HEK293T (cell line): ENCODE data around the gene SLC40A1.

Experiments
- CTCF ChIA-PET: fragments of 350-600 bp; formaldehyde crosslinking; extraction: SDS; loops from one replicate; lab custom pipeline; 2021; ENCODE audit warnings: antibody characterized with exemption, inconsistent platforms; lab: Yijun Ruan, JAX
- POLR2A ChIA-PET: fragments of 350-600 bp; formaldehyde crosslinking; extraction: SDS; loops from one replicate; lab custom pipeline; 2020; ENCODE audit warnings: antibody characterized with exemption, inconsistent platforms; lab: Yijun Ruan, JAX
- DNase-seq: peaks from one replicate; pipeline ENCODE4 v3.0.0; 2012; ENCODE audit warnings: mixed read lengths; ENCODE audit errors: extremely low spot score
- ARNT ChIP-seq: fragments of 450-650 bp; IDR thresholded peaks from 2 replicates; pipeline ENCODE4 v1.6.1; 2017; ENCODE audit warnings: mild to moderate bottlenecking
- BHLHE40 ChIP-seq: fragments of 450-650 bp; IDR thresholded peaks from 2 replicates; pipeline ENCODE4 v1.6.1; 2016; ENCODE audit warnings: mild to moderate bottlenecking, moderate library complexity, borderline replicate concordance
- CTBP1 ChIP-seq: fragments of 450-650 bp; IDR thresholded peaks from 2 replicates; pipeline ENCODE4 v1.6.1; 2016; ENCODE audit warnings: borderline replicate concordance
- ELF4 ChIP-seq: fragments of 450-650 bp; IDR thresholded peaks from 2 replicates; pipeline ENCODE4 v1.6.1; 2017; ENCODE audit warnings: antibody characterized with exemption
- FOXA1 ChIP-seq: fragments of 450-650 bp; IDR thresholded peaks from 2 replicates; pipeline ENCODE4 v1.6.1; 2016; ENCODE audit warnings: mild to moderate bottlenecking
- FOXK2 ChIP-seq: fragments of 450-650 bp; IDR thresholded peaks from 2 replicates; pipeline ENCODE4 v1.6.1; 2016; ENCODE audit warnings: mild to moderate bottlenecking
- FOXM1 ChIP-seq: fragments of 450-650 bp; IDR thresholded peaks from 2 replicates; pipeline ENCODE4 v1.6.1; 2017; ENCODE audit warnings: mild to moderate bottlenecking, borderline replicate concordance
- HDGF ChIP-seq: fragments of 450-650 bp; IDR thresholded peaks from 2 replicates; pipeline ENCODE4 v1.6.1; 2017; ENCODE audit warnings: antibody characterized with exemption, borderline replicate concordance
- L3MBTL2 ChIP-seq: fragments of 450-650 bp; conservative IDR thresholded peaks from 2 replicates; pipeline ENCODE4 v1.6.1; 2016; ENCODE audit warnings: mild to moderate bottlenecking
- LEF1 ChIP-seq: fragments of 450-650 bp; IDR thresholded peaks from 2 replicates; pipeline ENCODE4 v1.6.1; 2017; ENCODE audit warnings: mild to moderate bottlenecking, borderline replicate concordance
- NFRKB ChIP-seq: fragments of 450-650 bp; IDR thresholded peaks from 2 replicates; pipeline ENCODE4 v1.6.1; 2016; ENCODE audit warnings: mild to moderate bottlenecking, moderate library complexity
- PKNOX1 ChIP-seq: fragments of 450-650 bp; IDR thresholded peaks from 2 replicates; pipeline ENCODE4 v1.6.1; 2016
- SP1 ChIP-seq: fragments of 450-650 bp; IDR thresholded peaks from 2 replicates; pipeline ENCODE4 v1.6.1; 2017
- SUZ12 ChIP-seq: fragments of 450-650 bp; IDR thresholded peaks from 2 replicates; pipeline ENCODE4 v1.6.1; 2016; ENCODE audit warnings: mild to moderate bottlenecking
- TARDBP ChIP-seq: fragments of 450-650 bp; IDR thresholded peaks from 2 replicates; pipeline ENCODE4 v1.6.1; 2016
- ZNF384 ChIP-seq: fragments of 450-650 bp; IDR thresholded peaks from 2 replicates; pipeline ENCODE4 v1.6.1; 2016

The SLC40A1 gene

GRCh38 chr2:189624648-189625355 lies 44.2 kb upstream of the SLC40A1 start:
- CTCF ChIA-PET, result interaction anchor here (1.0 kb wide), 1 partner anchor 11 kb away, joined by 4 read pairs; no protein-coding TSS in a partner anchor
- TF ChIP-seq ZNF384, result no peak
- TF ChIP-seq FOXK2, result no peak
- TF ChIP-seq ARNT, result no peak
- TF ChIP-seq LEF1, result no peak
- TF ChIP-seq L3MBTL2, result no peak
- TF ChIP-seq BHLHE40, result no peak
- TF ChIP-seq PKNOX1, result no peak
- no peak for TF ChIP-seq HDGF
- no peak for TF ChIP-seq FOXM1
- TF ChIP-seq SP1, result no peak
- no peak for TF ChIP-seq FOXA1
- TF ChIP-seq ELF4, result no peak
- TF ChIP-seq NFRKB, result no peak
- no peak for TF ChIP-seq CTBP1
- TF ChIP-seq TARDBP, result no peak
- no peak for TF ChIP-seq SUZ12
- POLR2A ChIA-PET, result no interaction called here
- no peak for DNase-seq

GRCh38 chr2:189623049-189623448 lies 42.5 kb upstream of the SLC40A1 start:
- TF ChIP-seq SUZ12 (no peak), BHLHE40 (no peak), CTBP1 (no peak), L3MBTL2 (no peak), FOXA1 (no peak), PKNOX1 (no peak), HDGF (no peak), TARDBP (no peak), ZNF384 (no peak), NFRKB (no peak), FOXM1 (no peak), ARNT (no peak), FOXK2 (no peak), ELF4 (no peak), SP1 (no peak), LEF1 (no peak)
- no peak for DNase-seq
- ChIA-PET CTCF (no interaction called here), POLR2A (interaction anchor here (0.9 kb wide), 1 partner anchor 43 kb away, joined by 3 read pairs; the partner anchor contains the start of gene SLC40A1)

GRCh38 chr2:189621781-189622180 lies 41.2 kb upstream of the SLC40A1 start:
- POLR2A ChIA-PET, result no interaction called here
- CTCF ChIA-PET, result no interaction called here
- TF ChIP-seq FOXM1 (no peak), ARNT (no peak), FOXA1 (no peak), NFRKB (no peak), ZNF384 (no peak)
- no peak for DNase-seq

- TF ChIP-seq PKNOX1 (no peak), SP1 (no peak), ELF4 (no peak), HDGF (no peak), FOXM1 (no peak), ZNF384 (no peak), FOXK2 (no peak), BHLHE40 (no peak), FOXA1 (no peak), LEF1 (no peak), L3MBTL2 (no peak), CTBP1 (no peak), SUZ12 (no peak), ARNT (no peak), TARDBP (no peak)
- DNase-seq, result no peak
- ChIA-PET CTCF (no interaction called here), POLR2A (no interaction called here)
Observed at GRCh38 chr2:189618197-189618596, 37.6 kb upstream of the SLC40A1 start.

- no peak for DNase-seq
- POLR2A ChIA-PET, result interaction anchor here (0.6 kb wide), 1 partner anchor 34 kb away, joined by 3 read pairs; the partner anchor contains the start of gene SLC40A1
- TF ChIP-seq CTBP1 (no peak), FOXA1 (no peak), LEF1 (no peak), ARNT (no peak), FOXK2 (no peak), ELF4 (no peak)
- CTCF ChIA-PET, result interaction anchor here (0.6 kb wide), 1 partner anchor 141 kb away, joined by 3 read pairs; no protein-coding TSS in a partner anchor
Observed at GRCh38 chr2:189614585-189614984, 34.0 kb upstream of the SLC40A1 start.

- ChIA-PET CTCF (interaction anchor here (0.8 kb wide), 1 partner anchor 11 kb away, joined by 4 read pairs; no protein-coding TSS in a partner anchor), POLR2A (interaction anchor here (1.6 kb wide), 1 partner anchor 34 kb away, joined by 3 read pairs; the partner anchor contains the start of gene SLC40A1)
- no peak for DNase-seq
- TF ChIP-seq PKNOX1 (no peak), TARDBP (no peak), LEF1 (no peak), CTBP1 (no peak), SUZ12 (no peak), NFRKB (no peak), FOXM1 (no peak), ZNF384 (no peak), BHLHE40 (no peak), HDGF (no peak), L3MBTL2 (no peak), FOXK2 (no peak), SP1 (no peak), ARNT (no peak), FOXA1 (no peak), ELF4 (no peak)
Observed at GRCh38 chr2:189613650-189614420, 33.2 kb upstream of the SLC40A1 start.
